Loucy (cell line): ENCODE data around the gene SLC35F1.

Source experiments
- H2AFZ ChIP-seq: fragments of 200-600 bp; sonication (generic); 2 replicates; pipeline ENCODE4 v1.6.0; 2016; ENCODE audit warnings: antibody characterized with exemption, mild to moderate bottlenecking, low read length, moderate library complexity
- H3F3A ChIP-seq: fragments of 200-600 bp; 2 replicates; pipeline ENCODE4 v1.6.0; 2016; ENCODE audit warnings: antibody characterized with exemption, low read depth, mild to moderate bottlenecking
- H3K27me3 ChIP-seq: fragments of 200-600 bp; sonication (generic); 2 replicates; pipeline ENCODE4 v1.6.1; 2014; ENCODE audit warnings: low read length, mild to moderate bottlenecking; ENCODE audit not compliant: insufficient read depth, poor library complexity, severe bottlenecking
- H3K36me3 ChIP-seq: fragments of 200-600 bp; sonication (generic); 2 replicates; pipeline ENCODE4 v1.6.1; 2016; ENCODE audit warnings: low read length; ENCODE audit not compliant: insufficient read depth
- H3K4me1 ChIP-seq: fragments of 200-600 bp; sonication (generic); 2 replicates; pipeline ENCODE4 v1.5.1; 2014; ENCODE audit warnings: low read length, mild to moderate bottlenecking; ENCODE audit not compliant: insufficient read depth, poor library complexity, severe bottlenecking
- H3K4me2 ChIP-seq: fragments of 200-600 bp; sonication (generic); 2 replicates; pipeline ENCODE4 v1.6.0; 2014; ENCODE audit warnings: antibody characterized with exemption, low read length, low read depth, mild to moderate bottlenecking; ENCODE audit not compliant: poor library complexity, severe bottlenecking
- H3K4me3 ChIP-seq: fragments of 200-600 bp; sonication (generic); 2 replicates; pipeline ENCODE4 v1.5.1; 2014; ENCODE audit warnings: low read length, mild to moderate bottlenecking, mixed read lengths; ENCODE audit not compliant: poor library complexity, severe bottlenecking
- H3K79me2 ChIP-seq: fragments of 200-600 bp; sonication (generic); 2 replicates; pipeline ENCODE4 v1.6.1; 2014; ENCODE audit warnings: low read length; ENCODE audit not compliant: insufficient read depth
- H3K9ac ChIP-seq: fragments of 200-600 bp; sonication (generic); 2 replicates; pipeline ENCODE4 v1.6.0; 2014; ENCODE audit warnings: mild to moderate bottlenecking, low read depth, low read length, moderate library complexity; ENCODE audit not compliant: poor library complexity, severe bottlenecking
- H3K9me2 ChIP-seq: fragments of 200-600 bp; sonication (generic); replicated peaks from 2 replicates; pipeline ENCODE4 v1.6.1; 2016; ENCODE audit warnings: low read depth, low read length, mixed read lengths
- H3K9me3 ChIP-seq: fragments of 200-600 bp; sonication (generic); 2 replicates; pipeline ENCODE4 v1.6.1; 2014; ENCODE audit warnings: mild to moderate bottlenecking, antibody characterized with exemption, low read length, low read depth; ENCODE audit not compliant: insufficient read depth
- H4K20me1 ChIP-seq: fragments of 200-600 bp; sonication (generic); 2 replicates; pipeline ENCODE4 v1.6.0; 2014; ENCODE audit warnings: antibody characterized with exemption, low read length, mild to moderate bottlenecking; ENCODE audit not compliant: insufficient read depth, poor library complexity, severe bottlenecking
- CTCF ChIP-seq: fragments of 200-600 bp; sonication (generic); conservative IDR thresholded peaks from 2 replicates; pipeline ENCODE4 v1.5.1; 2014; ENCODE audit warnings: mild to moderate bottlenecking, antibody characterized with exemption, low read length
- EZH2phosphoT487 ChIP-seq: fragments of 200-600 bp; IDR thresholded peaks from 2 replicates; pipeline ENCODE4 v1.6.1; 2018; ENCODE audit warnings: antibody characterized with exemption, mild to moderate bottlenecking, moderate library complexity, borderline replicate concordance

The SLC35F1 gene

DNA sequence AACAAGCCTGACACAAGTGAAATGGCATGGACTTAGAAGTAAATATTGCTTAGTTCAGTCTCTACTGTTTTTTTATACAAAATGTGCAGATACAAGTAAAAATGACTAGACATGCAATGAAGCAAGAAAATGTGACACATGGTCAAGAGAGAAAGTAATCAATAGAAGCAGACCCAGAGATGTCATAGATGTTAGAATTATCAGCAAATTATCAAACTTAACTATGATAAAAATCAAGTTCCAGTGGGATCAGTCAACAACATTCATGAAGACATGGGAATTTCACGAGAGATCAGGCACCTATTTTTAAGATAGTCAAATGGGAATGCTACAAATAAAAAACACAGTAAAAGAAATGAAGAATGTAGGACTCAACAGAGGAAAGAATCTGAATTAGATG, 267.0 kb downstream of the SLC35F1 start:
- H2AFZ ChIP-seq = no peak overlapping the region
- peaks cover 7% of the 10 kb centered on the region; the same call in 1 of the 2 replicates for H3K9me3 ChIP-seq
- H3K9me2 ChIP-seq = no peaks in the 10 kb centered on the region
- no peak overlapping the region for H3K4me3 ChIP-seq
- no peaks in the 10 kb centered on the region for H3K27me3 ChIP-seq
- no peak overlapping the region for H3K9ac ChIP-seq
- H3F3A ChIP-seq = no peaks in the 10 kb centered on the region
- no peaks in the 10 kb centered on the region for H3K36me3 ChIP-seq
- no peak overlapping the region for H3K4me2 ChIP-seq
- H4K20me1 ChIP-seq = no peaks in the 10 kb centered on the region
- TF ChIP-seq CTCF (no peak), EZH2phosphoT487 (no peak)
- H3K4me1 ChIP-seq = no peaks in the 10 kb centered on the region
- no peaks in the 10 kb centered on the region for H3K79me2 ChIP-seq

- H3K4me3 ChIP-seq = no peak overlapping the region
- H3K27me3 ChIP-seq = no peaks in the 10 kb centered on the region
- peaks cover 7% of the 10 kb centered on the region; the same call in 1 of the 2 replicates for H3K9me3 ChIP-seq
- H2AFZ ChIP-seq = no peak overlapping the region
- no peak overlapping the region for H3K9ac ChIP-seq
- no peaks in the 10 kb centered on the region for H3K79me2 ChIP-seq
- TF ChIP-seq CTCF (no peak), EZH2phosphoT487 (no peak)
- H3K4me1 ChIP-seq = no peaks in the 10 kb centered on the region
- H3F3A ChIP-seq = no peaks in the 10 kb centered on the region
- H3K9me2 ChIP-seq = no peaks in the 10 kb centered on the region
- H3K36me3 ChIP-seq = no peaks in the 10 kb centered on the region
- no peaks in the 10 kb centered on the region for H4K20me1 ChIP-seq
- no peak overlapping the region for H3K4me2 ChIP-seq
Measured at GRCh38 chr6:118177720-118178119, 270.7 kb downstream of the SLC35F1 start.

DNA sequence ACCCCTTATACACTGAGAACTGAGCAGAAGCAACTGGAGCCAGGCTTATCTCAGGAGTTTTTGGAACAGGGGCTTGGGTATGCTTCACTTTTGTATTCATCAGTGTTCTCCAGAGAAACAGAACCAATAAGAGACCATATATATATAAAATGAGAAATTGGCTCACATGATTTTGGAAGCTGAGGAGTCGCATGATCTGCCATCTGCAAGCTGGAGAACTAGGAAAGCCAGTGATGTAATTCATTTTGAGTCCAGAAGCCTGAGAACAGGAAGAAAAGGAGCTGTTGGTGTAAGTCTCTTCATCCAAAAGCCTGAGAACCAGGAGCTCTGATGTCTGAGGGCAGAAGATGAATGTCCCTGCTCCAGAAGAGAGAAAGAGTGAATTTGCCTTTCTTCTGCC, 272.0 kb downstream of the SLC35F1 start:
- H3K4me3 ChIP-seq = no peak overlapping the region
- no peaks in the 10 kb centered on the region for H3F3A ChIP-seq
- no peak overlapping the region for H2AFZ ChIP-seq
- no peak overlapping the region for H3K4me2 ChIP-seq
- H3K27me3 ChIP-seq = no peaks in the 10 kb centered on the region
- H3K9me3 ChIP-seq = peaks cover 3% of the 10 kb centered on the region; the same call in 1 of the 2 replicates
- H3K9ac ChIP-seq = no peak overlapping the region
- no peaks in the 10 kb centered on the region for H4K20me1 ChIP-seq
- H3K9me2 ChIP-seq = no peaks in the 10 kb centered on the region
- no peaks in the 10 kb centered on the region for H3K4me1 ChIP-seq
- TF ChIP-seq EZH2phosphoT487 = no peak
- no peak for TF ChIP-seq CTCF
- no peaks in the 10 kb centered on the region for H3K79me2 ChIP-seq
- H3K36me3 ChIP-seq = no peaks in the 10 kb centered on the region
